Fibroblast of gingiva (primary cell): Measurements from ENCODE around the gene PDE7B.
"Not testable (repeated sequence)": the region's sequence is repeated elsewhere in the genome, so short reads cannot be mapped to it uniquely, and the experiment has no call there.

Source experiments
- DNase-seq: peaks from one replicate; pipeline ENCODE4 v3.0.0-alpha.2; 2011; ENCODE audit warnings: low read depth

The PDE7B gene

DNA sequence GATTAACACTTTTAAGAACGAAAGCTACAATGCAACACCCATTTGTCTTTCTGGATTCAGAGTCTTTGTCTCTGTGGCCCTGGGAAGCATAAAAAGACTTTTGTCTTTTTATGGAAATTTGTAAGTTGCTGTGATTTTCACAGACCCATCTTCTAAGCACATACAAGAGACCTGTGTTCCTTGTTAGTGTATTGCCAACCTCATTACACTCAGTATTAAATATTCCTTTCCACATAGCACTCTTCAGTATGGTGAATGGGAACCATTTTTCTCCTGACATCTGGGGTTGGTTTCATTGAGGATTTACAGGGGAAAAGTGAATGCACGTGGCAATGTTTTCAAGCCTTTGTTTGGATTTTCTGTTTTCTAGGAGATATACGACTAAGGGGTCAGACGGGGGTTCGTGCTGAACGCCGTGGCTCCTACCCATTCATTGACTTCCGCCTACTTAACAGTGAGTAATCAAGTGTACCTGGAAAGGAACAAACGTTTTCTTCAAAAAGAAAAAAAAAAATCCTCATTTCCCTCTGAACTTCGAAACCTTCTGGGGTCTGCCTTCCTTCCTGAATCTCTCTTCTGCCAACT is 257.0 kb downstream of the PDE7B start:
- DNase-seq = no peak

DNA sequence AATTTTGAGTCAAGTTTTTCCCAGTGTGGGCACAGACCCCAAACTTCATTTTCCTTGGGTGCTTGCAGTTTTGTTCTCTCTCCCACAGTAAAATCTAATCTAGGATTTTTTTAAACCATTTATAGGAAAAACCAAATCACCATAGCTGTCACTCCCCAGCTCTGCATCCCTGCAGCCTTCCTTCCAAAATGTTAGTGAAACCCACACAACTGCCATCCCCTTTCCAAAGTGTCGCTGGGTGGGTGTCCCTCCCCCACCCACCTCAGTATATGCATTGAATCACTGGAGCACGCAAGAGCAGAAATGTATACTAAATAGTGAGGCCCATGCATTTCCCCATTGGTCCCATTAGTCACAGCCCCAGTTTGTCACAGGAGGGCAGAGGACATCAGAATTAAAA is 260.3 kb downstream of the PDE7B start:
- DNase-seq = no peak

DNA sequence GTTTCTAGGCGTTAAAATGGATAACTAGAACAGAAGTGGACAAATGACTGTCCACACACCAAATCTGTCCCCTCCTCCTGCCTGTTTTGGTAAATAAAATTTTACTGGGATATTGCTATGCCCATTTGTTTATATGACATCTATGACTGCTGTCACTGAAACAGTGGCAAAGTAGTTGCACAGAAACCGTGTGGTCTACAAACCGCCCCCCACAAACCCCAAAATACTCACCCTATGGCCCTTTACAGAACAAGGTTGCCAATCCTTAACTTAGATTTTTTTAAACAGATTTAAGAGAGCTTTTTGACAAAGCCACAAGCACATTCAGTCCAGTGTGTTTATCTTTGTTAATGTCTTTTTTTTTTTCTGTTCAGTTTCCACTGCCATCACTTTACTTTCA is 260.8 kb downstream of the PDE7B start:
- no peak for DNase-seq

DNA sequence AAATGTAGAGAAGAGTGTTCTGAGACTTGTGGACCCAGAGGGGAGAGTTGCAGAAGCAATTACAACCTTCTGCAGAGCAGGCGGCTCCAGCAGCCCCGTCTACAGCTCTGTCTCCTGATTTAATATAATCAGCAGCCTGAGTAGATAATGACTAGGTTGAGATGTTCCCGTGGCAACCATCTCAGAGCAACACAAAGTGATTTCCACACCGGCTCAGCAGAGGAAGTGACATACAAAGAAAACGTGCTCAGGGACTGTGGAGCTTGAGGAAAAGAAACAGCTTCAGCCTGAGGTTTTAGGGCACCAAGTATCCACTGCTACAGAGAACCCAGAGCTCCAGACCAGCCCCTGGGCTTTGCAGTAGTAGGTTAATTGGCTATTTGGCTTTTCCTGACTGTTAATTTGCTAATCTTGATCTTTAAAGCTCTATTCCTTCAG is 262.3 kb downstream of the PDE7B start:
- peak; percentile 78 for DNase-seq

DNA sequence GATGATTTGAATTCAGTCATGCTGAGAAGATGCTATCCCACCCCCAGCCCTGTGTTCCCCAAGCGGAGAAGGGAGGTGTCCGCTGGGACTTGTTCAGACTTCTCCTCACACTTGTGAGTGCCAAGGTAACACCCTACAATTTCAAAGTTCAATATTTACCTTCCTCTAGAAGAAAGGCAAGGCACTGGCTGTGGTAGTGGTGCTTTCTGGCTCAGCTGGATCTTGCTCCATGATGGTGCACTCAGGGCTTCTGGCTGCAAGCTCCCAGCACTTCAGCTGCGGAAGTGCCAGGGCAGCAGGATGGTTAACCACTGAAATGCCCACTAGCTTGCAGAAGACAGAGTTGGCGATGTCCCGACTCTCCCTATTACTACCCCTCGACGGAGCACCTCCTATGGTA is 263.2 kb downstream of the PDE7B start:
- DNase-seq = no peak

DNA sequence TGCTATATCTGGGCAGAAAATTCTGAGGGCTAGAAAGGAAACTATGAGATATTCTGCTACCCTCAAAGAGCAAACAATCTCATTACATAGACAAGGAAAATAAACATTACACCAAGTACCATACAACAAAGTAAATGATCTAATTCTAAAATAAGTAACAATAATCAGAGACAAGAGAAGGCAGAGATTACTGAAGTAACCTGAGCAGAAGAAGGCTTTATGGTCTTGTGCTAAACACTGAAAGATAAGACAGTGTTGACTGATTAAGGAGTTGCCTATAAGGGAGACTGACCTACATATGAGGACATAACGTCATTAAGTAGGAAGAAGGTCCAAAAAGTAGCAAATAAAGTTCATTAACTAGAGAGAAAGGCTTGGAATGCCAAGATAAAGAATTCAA is 264.4 kb downstream of the PDE7B start:
- no peak for DNase-seq

DNA sequence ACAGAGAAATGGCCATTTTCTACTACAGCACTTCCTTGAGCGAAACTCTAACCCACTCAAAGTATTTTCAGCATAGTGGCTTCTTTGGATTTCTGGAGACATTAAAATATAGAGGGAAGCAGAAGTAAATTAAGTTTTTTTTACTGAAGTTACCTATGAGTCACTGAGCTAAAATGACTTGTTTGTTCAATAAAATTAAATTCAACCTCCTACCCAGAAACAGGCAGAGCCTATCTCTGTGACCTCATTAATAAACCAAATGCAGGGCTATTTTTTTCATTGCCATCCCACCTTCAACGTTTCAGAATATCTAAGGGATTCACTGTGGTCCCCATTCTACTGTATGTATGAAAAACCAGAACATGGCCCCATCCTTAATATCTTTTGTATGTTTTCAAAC is 265.6 kb downstream of the PDE7B start:
- no peak for DNase-seq

DNA sequence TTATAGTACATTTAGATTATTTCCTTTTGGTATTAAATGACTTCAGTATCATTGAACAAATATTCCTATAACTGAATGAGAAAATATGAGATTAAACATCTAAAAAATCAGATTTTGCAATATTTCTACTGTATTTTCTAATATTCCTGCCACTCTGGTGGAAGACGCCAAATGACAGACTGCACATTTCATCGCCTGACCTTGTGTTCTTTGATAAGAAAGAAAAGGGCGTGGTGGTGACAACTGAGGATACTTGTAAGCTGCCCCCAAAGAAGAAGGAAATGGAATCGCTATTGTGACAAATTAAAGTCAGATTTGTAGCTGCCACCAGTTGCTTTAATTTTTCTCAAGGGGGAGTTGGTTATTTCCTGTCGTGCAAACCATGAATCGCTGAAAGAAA is 267.3 kb downstream of the PDE7B start:
- DNase-seq = no peak

DNA sequence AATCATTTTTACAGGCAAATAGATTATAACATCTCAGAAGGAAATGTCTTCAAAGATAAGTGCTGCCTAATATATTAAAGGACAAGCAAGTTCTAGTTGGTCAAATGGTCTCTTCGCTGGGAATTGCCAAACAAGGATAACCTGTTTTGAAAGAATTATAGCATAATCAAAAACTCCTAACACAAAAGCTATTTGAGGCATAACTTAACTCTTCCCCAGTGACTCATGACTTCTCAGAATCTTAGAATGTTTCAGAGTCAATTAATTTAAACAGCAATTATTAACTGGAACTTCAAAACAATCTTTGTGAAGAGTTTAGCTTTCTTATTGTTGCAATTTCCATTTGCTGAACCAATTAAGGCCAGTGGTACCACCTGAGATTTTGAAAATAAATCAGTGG is 272.0 kb downstream of the PDE7B start:
- DNase-seq = peak; percentile 48

DNA sequence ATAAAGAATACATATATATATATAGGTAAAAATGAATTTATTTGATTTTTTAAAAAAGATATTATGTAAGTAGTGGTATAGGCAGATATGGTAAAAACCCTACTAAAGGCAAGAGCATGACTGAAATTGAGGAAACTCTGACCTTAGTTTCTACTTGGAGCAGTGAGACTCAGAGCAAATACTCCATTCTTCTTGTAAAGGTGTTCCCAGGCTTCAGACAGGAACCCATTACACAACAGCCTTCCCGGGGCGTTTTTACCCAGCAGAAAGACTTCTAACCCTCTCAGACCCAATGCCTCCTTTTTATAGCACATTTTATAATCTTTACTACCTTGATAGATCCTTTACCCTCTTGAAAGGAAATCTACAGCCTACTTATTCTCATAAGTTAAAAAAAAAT is 274.1 kb downstream of the PDE7B start:
- DNase-seq = no peak

DNA sequence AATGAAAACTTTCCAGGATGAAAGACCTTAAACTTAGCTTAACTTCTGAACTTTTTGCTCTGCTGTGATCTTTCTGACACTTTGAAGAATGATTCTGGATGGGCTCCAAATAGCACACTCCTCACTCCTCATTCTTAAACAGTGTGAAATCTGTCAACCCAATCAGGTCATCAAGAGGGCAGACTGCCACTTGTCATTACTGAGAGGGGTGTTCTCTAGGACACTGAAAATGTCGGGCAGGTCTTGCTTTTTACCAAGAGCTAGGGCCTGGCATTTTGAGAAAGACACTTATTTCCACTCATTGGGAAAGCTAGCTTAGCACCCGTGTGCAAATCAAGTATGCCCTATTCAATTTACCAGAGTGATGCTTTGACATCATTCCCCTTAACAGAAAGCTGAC is 276.4 kb downstream of the PDE7B start:
- no peak for DNase-seq

DNA sequence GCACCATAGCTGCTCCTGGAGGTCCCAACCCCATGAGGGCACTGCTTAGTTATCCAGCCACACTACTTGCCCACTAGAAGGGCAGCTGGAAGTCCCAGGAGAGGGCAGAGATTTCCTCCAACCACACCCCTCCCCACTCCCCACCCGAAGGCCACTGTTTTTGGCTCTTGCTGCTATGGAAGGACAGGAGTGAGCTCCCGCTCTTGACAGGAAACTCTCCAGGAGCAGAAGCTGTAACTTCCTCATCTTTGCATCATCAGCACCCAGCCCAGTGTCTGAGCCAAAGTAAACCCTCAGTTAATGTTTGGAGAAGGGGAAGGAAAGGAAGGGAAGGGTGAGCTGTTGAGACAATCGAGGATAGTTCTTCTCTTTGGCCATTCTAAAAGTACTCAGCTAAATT is 277.9 kb downstream of the PDE7B start:
- no peak for DNase-seq

DNA sequence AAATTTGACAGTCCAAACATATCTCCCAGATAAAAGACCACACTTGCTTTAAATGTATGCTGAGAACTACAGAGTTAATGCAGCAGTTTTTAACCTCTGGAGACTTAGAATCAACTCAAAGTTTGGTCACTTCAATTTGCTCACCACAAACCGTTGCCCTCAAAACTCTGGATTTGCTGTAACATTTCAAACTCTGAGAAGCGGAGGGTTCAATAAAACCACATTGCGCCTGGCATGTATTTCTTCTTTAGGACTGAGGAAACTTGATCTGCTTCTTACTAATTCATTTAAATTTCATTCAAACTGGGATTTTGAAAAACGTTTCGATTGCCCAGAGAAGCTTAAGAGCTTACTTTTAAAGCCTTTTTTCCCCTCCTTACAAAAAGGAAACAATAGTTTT is 282.8 kb downstream of the PDE7B start:
- peak; percentile 26 for DNase-seq

DNA sequence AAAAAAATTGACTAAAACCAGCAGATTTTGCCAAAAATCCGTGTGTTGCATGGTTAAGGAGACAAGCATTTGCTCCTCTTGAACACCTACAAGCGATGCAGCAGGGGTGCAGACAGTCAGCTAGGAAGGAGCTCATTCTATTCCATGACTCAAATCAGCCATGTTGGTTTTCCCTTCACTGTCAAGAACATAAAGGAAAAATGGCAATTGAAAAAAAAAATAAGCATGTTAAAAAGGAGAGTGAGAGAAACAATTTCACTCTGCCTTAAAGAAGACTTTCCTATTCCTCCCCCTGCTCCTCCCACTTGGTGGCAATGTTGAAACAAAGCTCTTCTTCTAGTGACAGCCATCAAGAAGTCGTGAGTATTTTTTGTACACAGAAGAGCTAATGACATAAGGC is 283.2 kb downstream of the PDE7B start:
- DNase-seq = no peak

DNA sequence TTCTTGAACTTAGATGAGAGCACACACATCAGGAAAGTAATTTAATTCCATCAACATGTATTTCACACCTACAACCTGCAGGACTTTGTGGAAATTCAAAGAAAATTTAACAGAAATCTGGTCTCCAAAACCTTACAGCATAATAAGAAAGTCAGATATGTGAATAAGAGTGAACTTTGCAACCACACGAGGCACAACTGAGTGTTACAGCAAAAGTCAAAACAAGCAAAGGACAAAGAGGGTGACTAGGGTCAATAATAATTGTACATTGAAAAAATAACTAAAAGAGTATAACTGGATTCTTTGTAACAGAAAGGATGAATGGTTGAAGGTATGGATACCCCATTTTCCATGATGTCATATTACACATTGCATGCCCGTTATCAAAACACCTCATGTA is 284.8 kb downstream of the PDE7B start:
- no peak for DNase-seq

DNA sequence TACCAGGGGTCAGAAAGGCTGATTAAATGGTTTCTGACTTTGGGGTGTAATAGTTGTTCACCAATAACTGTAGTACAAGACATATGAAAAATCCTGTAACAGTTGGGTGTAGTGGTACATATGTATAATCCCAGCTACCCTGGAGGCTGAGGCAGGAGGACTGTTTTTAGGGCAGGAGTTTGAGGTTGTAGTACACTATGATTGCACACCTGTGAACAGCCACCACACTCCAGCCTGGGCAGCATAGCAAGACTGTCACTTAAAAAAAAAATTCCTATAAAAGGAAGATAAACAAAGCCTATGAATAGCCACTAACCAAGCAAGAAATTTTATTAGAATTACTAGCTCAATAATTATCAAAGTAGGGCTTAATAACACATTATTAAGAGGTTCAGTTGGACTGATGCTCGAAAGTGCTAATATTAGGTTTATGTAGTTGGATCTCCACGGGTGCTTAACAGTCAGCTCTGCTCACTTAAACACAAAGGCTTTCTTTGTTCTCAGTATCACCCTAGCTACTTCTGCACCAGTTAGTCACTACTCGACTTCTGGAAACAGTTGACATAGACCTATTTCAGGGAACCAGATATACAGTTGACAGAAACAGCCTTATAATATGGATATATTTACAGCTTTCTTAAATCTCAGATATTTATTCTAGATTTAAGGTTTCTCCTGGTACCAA is 285.6 kb downstream of the PDE7B start:
- no peak for DNase-seq

DNA sequence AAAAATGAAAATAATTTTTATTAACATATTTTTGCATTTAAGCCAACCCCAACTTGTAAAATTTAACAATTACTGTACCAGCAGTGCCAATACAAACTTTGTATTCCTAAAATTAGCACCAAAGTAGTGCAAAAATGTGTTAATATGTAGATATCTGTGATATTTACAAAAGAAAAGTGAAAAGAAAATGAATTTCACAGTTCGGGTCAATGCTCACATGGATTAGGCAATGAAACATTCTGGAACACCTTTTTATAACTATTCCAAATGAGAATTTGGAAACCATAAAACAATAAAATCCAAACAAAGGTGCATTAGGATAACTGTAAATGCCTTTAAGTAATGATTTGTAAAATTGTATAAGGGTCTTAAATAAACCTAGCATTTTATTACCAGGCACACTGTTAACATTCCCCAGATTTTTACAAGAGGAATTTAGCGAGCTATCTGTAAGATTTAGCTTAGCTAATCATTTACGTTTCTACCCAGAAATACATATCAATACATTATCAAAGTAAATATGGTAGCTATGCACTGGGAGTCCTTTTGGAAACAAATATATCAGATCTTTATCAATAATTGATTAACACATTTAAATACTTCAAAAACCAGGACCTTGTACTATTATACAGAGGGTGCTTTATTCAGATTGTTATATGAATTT is 286.4 kb downstream of the PDE7B start:
- no peak for DNase-seq

DNA sequence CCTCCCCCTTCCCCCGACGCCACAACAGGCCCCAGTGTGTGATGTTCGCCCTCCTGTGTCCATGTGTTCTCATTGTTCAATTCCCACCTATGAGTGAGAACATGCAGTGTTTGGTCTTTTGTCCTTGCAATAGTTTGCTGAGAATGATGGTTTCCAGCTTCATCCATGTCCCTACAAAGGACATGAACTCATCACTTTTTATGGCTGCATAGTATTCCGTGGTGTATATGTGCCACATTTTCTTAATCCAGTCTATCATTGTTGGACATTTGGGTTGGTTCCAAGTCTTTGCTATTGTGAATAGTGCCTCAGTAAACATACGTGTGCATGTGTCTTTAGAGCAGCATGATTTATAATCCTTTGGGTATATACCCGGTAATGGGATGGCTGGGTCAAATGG is 287.6 kb downstream of the PDE7B start:
- not testable (repeated sequence) for DNase-seq

DNA sequence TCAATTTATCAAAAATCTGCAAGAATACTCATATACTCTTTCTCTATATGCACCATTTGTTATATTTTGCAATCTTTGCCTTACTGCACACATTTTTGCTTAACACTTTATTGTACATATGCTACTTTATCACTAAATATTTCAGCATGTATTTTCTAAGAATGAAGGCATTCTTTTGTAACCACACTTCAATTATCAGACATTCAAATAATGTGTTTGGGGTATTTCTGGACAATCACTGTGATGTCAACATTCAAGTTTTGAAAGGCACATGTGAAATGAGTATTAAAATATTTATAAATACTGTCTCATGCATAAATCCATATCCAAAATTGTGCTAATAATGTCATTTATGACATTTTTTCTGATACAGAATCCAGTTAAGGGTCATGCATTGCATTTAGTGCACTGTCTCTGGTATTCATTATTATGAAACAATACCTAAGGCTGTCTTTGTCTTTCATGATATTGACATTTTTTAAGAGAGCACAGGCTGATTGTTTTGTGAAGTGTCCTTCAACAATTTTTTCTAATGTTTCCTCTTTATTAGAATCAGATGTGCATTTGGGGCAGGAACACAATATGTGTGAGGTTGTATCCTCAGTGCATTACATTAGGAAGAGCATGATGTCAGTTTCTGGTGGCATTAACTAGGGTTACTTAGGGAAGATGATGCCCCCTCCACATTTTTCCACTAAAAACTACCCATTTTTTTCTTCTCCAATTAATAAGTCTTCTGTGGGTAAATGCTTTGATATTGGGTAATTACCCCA is 292.9 kb downstream of the PDE7B start:
- DNase-seq = peak; percentile 24

DNA sequence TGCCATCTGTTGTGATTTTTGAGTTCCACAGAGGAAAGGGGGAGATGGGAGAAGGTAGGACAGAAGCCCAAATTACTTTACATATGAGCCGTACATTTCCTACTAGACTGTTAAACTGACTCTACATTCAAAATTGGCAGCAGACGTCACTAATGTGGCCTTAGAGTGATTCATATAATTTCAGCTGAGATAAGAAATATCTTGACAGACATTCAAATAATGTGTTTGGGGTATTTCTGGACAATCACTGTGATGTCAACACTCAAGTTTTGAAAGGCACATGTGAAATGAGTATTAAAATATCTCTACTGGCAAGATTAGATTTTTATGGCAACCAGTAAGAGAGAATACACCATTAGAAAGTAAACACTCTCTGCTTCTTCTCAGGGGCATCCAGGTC is 294.6 kb downstream of the PDE7B start:
- no peak for DNase-seq

DNA sequence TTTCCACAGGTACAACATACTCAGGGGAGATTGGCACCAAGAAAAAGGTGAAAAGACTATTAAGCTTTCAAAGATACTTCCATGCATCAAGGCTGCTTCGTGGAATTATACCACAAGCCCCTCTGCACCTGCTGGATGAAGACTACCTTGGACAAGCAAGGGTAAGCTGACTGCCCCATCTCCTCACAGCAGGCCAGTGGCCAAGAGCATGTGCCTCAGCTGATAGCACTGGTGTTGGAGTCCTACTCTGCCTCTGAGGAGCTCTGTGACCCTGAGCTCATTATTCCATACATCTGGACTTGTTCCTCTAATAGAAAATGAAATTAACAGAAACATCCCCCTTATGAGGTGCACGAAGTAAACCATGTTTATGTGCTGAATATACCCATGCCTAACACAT is 295.8 kb downstream of the PDE7B start:
- no peak for DNase-seq

DNA sequence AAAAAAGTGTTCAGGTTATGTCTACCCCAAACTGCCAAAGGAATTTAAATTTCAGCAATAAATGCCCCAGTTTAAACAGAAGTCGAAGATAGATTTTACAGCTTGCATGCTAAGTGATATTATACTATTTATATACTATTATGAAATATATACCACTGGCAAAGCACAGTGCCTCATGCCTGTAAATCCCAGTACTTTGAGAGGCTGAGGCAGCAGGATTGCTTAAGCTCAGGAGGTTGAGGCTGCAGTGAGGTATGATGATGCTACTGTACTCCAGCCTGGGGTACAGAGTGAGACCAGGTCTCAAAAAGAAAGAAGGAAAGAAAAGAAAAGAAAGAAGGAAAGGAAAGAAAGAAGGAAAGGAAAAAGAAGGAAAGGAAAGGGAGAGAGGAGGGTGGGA is 296.6 kb downstream of the PDE7B start:
- peak; percentile 8 for DNase-seq

DNA sequence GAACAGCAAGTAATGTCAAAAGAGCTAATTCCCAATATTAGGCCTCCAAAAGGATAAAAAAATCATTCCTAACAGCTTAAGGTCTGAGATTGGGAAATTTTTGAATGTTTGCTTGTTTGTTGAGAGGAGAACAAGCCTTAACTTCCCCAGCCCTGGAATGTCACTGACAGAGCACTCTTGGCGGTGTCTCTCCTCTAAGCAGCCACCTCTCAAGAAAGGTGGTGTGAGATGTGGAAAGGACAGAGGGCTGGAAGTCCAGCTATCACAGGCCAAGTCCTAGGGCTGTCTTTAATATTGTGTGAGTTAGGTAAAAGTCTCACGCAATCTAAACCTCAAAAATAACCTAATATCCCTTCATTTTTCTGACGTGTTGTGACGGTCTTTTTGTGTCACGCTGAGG is 297.0 kb downstream of the PDE7B start:
- DNase-seq = no peak
